Keratinocyte (primary cell): ENCODE data around the gene TMPRSS13. TPM values are rescaled to one million over a fixed set of nuclear protein-coding genes. Genes with fewer than 3 reads are reported as not detected.

Source experiments
- DNase-seq: peaks from one replicate; pipeline ENCODE4 v3.0.0-alpha.2; 2011; ENCODE audit warnings: low read depth, missing footprints, low spot score
- FAIRE-seq: peaks from 2 replicates; lab custom pipeline; 2011; peaks lifted over from hg19 to GRCh38; lab: Jason Lieb, UNC
- H2AFZ ChIP-seq: 2 replicates; pipeline ENCODE4 v1.6.0; 2012; ENCODE audit warnings: low read length, control low read depth, inconsistent platforms; ENCODE audit not compliant: control insufficient read depth
- H3K27ac ChIP-seq: 2 replicates; pipeline ENCODE4 v1.5.1; 2011; ENCODE audit warnings: low read length; ENCODE audit not compliant: control insufficient read depth, insufficient read depth
- H3K27me3 ChIP-seq: 3 replicates; pipeline ENCODE4 v1.6.0; 2011; ENCODE audit warnings: low read length; ENCODE audit not compliant: control insufficient read depth, insufficient read depth; ENCODE audit errors: extremely low read depth
- H3K36me3 ChIP-seq, 2 experiments: 2 replicates in 1 of 2; 3 replicates in 1 of 2; pipeline ENCODE4 v1.5.1; 2011; ENCODE audit warnings: low read length in 2 of 2, mild to moderate bottlenecking in 1 of 2; ENCODE audit not compliant: control insufficient read depth in 2 of 2, insufficient read depth in 2 of 2; ENCODE audit errors: extremely low read depth in 1 of 2
- H3K4me1 ChIP-seq: 3 replicates; pipeline ENCODE4 v1.5.1; 2011; ENCODE audit warnings: low read length; ENCODE audit not compliant: control insufficient read depth, insufficient read depth; ENCODE audit errors: extremely low read depth
- H3K4me2 ChIP-seq: 3 replicates; pipeline ENCODE4 v1.6.0; 2011; ENCODE audit warnings: low read depth, low read length; ENCODE audit not compliant: control insufficient read depth, insufficient read depth; ENCODE audit errors: extremely low read depth
- H3K4me3 ChIP-seq, 3 experiments: fragments of 200-600 bp in 1 of 3; sonication (generic) in 1 of 3; 2 replicates in 2 of 3; 3 replicates in 1 of 3; pipeline ENCODE4 v1.5.1; 2011 to 2016; ENCODE audit warnings: low read length in 3 of 3, mild to moderate bottlenecking in 3 of 3, control low read depth in 2 of 3, inconsistent platforms in 1 of 3, low read depth in 1 of 3, mixed read lengths in 1 of 3, mixed run types in 1 of 3, moderate library complexity in 1 of 3; ENCODE audit not compliant: control insufficient read depth in 2 of 3, insufficient read depth in 2 of 3; ENCODE audit errors: extremely low read depth in 1 of 3
- H3K79me2 ChIP-seq: 2 replicates; pipeline ENCODE4 v1.6.0; 2012; ENCODE audit warnings: low read length; ENCODE audit not compliant: control insufficient read depth, insufficient read depth
- H3K9ac ChIP-seq: 3 replicates; pipeline ENCODE4 v1.6.0; 2011; ENCODE audit warnings: low read length; ENCODE audit not compliant: control insufficient read depth, insufficient read depth; ENCODE audit errors: extremely low read depth
- H3K9me1 ChIP-seq: 3 replicates; pipeline ENCODE4 v1.6.0; 2011; ENCODE audit warnings: low read length; ENCODE audit not compliant: control insufficient read depth, insufficient read depth; ENCODE audit errors: extremely low read depth
- H3K9me3 ChIP-seq: 2 replicates; pipeline ENCODE4 v1.5.1; 2012; ENCODE audit warnings: low read depth, low read length; ENCODE audit not compliant: control insufficient read depth
- H4K20me1 ChIP-seq: 3 replicates; pipeline ENCODE4 v1.6.0; 2011; ENCODE audit warnings: low read length; ENCODE audit not compliant: control insufficient read depth, insufficient read depth; ENCODE audit errors: extremely low read depth
- CTCF ChIP-seq, 3 experiments: IDR thresholded peaks in 1 of 3; conservative IDR thresholded peaks in 1 of 3; optimal IDR thresholded peaks in 1 of 3; 2 replicates in 2 of 3; 3 replicates in 1 of 3; pipeline versions ENCODE3 to v1.5.1; 2011; ENCODE audit warnings: low read length in 3 of 3, mild to moderate bottlenecking in 3 of 3, moderate library complexity in 2 of 3, control low read depth in 1 of 3, inconsistent platforms in 1 of 3; ENCODE audit not compliant: insufficient read depth in 2 of 3; ENCODE audit errors: extremely low read depth in 1 of 3
- EZH2 ChIP-seq: IDR thresholded peaks from one replicate; pipeline ENCODE4 v1.6.1; 2012; ENCODE audit warnings: inconsistent platforms, mild to moderate bottlenecking, low read length, moderate library complexity
- dilution Hi-C: fragments of 300-500 bp; cut with MboI; formaldehyde crosslinking; loops from one replicate; pipeline ENCODE4 v1.7.0; 2020; ENCODE audit warnings: low sequenced_read_pairs; ENCODE audit not compliant: extremely low pct_ligation_motif_present
- polyA plus RNA-seq, 5 experiments: library from polyadenylated mRNA; depleted of rRNA in 3 of 5; stranded (reverse) in 3 of 5; stranded (forward) in 1 of 5; unstranded in 1 of 5; fragments of >200 nt; gene quantifications; 1 replicate in 1 of 5; 2 replicates in 3 of 5; 3 replicates in 1 of 5; pipeline versions ENCODE4 v1.2.1 to v1.2.3, GENCODE V29; 2011 to 2012; ENCODE audit warnings: missing spikeins in 2 of 5, low read depth in 1 of 5, low replicate concordance in 1 of 5

The TMPRSS13 gene
- polyA plus RNA-seq, 1 donor (not counting 4 experiments of a cell fraction or from before 2014, with no cell fraction given) = 1.8 TPM

GRCh38 chr11:117912497-117912896 is 16.7 kb downstream of the TMPRSS13 start:
- Histone ChIP-seq H3K9me3 (no peaks in the 10 kb centered on the region), H3K4me1 (peaks cover 7% of the 10 kb centered on the region), H3K9me1 (no peaks in the 10 kb centered on the region), H4K20me1 (no peaks in the 10 kb centered on the region), H3K27me3 (peaks cover 14% of the 10 kb centered on the region), H2AFZ (no peak overlapping the region), H3K27ac (no peak overlapping the region), H3K79me2 (no peaks in the 10 kb centered on the region), H3K9ac (no peak overlapping the region), H3K36me3 (no peaks in the 10 kb centered on the region), H3K4me3 (no peak overlapping the region), H3K4me2 (no peak overlapping the region)
- TF ChIP-seq CTCF (optimal IDR thresholded peaks at IDR 0.05 in 1 of 3, IDR thresholded peaks at IDR 0.05 in 1 of 3, conservative IDR thresholded peaks at IDR 0.05 in 1 of 3; ENCODE audit: extremely low read depth in 1 of 3, insufficient read depth in 2 of 3, low read length in 3 of 3) (no peak), EZH2 (no peak)
- DNase-seq = no peak
- dilution Hi-C loops = no loop called here
- no peak for FAIRE-seq

- DNase-seq (no peak), FAIRE-seq (no peak)
- Histone ChIP-seq H3K9me3 (no peaks in the 10 kb centered on the region), H3K9ac (no peak overlapping the region), H3K4me2 (no peak overlapping the region), H3K4me3 (no peak overlapping the region), H3K9me1 (no peaks in the 10 kb centered on the region), H3K36me3 (no peaks in the 10 kb centered on the region), H3K27me3 (peaks cover 9% of the 10 kb centered on the region), H3K79me2 (no peaks in the 10 kb centered on the region), H4K20me1 (no peaks in the 10 kb centered on the region), H3K27ac (no peak overlapping the region), H3K4me1 (peaks cover 9% of the 10 kb centered on the region), H2AFZ (no peak overlapping the region)
- dilution Hi-C loops = no loop called here
- TF ChIP-seq CTCF (optimal IDR thresholded peaks at IDR 0.05 in 1 of 3, IDR thresholded peaks at IDR 0.05 in 1 of 3, conservative IDR thresholded peaks at IDR 0.05 in 1 of 3; ENCODE audit: extremely low read depth in 1 of 3, insufficient read depth in 2 of 3, low read length in 3 of 3) (no peak), EZH2 (no peak)
These were observed 17.5 kb downstream of the TMPRSS13 start for GRCh38 chr11:117911694-117912093.
